Measurements from ENCODE around the gene BPIFB3. TPM values are rescaled to one million over a fixed set of nuclear protein-coding genes. Genes with fewer than 3 reads are reported as not detected.

Gene BPIFB3, protein sequence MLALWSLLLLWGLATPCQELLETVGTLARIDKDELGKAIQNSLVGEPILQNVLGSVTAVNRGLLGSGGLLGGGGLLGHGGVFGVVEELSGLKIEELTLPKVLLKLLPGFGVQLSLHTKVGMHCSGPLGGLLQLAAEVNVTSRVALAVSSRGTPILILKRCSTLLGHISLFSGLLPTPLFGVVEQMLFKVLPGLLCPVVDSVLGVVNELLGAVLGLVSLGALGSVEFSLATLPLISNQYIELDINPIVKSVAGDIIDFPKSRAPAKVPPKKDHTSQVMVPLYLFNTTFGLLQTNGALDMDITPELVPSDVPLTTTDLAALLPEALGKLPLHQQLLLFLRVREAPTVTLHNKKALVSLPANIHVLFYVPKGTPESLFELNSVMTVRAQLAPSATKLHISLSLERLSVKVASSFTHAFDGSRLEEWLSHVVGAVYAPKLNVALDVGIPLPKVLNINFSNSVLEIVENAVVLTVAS
- total RNA-seq (not detected), polyA plus RNA-seq (not detected)
- long read RNA-seq, donor 1 = 0 reads
- long read RNA-seq, donor 2 = 0 reads
- long read RNA-seq, donor 3 = 0 reads

DNA sequence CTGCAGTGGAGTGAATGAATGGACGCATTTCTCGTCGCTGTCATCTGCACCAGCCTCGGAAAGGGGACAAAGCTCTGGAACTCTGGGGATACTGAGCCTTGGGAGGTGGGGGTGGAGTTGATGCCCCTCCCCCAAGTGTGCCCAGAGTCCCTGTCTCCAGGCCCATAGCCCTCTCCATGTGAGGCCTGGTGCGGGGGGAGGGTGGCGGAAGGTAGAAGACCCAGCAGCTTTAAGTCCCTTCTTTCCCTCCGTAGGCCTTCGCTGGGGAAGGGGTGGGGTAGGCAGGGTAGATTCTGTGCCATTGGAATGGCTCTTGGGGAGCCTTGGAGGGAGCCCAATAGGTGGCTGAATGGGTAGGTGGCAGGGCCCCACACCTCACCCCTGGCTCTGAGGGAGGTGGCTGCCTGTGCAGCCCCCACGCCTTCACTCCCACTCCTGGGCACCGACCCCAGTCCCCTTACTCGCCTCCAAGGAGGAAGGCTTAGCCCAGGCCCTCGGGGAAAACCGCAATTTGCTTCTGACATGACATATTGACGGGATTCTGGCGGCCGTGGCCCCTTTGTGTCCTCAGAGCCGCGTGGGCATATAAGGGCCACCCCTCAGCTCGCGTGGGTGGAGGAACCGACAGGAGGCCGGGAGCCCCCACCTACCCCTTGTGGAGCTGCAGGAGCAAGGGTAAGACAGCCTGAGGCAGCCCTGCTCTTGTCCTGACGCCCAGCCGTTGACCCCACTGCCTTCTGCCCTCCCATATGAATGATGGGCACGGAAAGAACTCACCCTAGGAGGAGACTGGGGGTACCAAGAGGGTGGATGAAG, at the start of gene BPIFB3:
Gene BPIFB3, plus strand, starts transcription at position 613 of the 816 bp plus-strand sequence. CDS start 1,533 bp downstream, outside the sequence.
- ATAC-seq = no peak
- WGBS, 4 donors = 73 to 84% (median 82%) methylated on average over 19 to 25 of the region's 25 CpGs
- intact Hi-C loops (cut with DNase I) = no loop called here

DNA sequence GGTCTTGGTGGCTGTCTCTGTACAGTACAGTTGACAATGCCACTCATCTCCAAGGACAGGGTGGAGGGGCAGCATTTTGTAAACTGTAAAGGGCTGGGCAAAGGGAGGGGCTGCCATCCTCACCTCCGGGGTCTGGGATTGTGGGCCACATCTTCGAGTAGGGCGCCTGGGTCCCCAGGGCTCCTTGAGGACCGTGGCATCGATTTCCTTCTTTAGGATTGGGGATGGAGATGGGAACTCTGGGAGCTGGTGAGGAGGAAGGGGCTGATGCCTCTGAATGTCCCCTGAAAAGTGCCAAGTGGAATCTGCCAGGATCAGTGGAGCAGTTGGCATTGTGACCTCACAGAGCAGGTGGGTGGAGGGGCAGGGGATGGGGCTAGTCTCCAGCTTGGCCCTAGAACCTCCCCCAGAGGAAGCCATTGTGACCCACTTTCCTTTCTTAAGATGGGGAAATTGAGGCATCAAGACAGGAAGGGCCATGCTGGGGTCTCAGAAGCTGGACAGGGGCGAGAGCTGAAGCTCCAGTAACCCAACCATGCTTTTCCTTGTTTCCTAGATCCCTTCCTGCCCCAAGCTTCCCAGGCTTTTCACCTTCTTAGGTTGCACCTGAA, 49.5 kb upstream of the BPIFB3 start, which contains the start of gene SUN5:
Gene SUN5, minus strand, starts transcription at position 293 of the 611 bp plus-strand sequence. Its CDS starts 93 bp downstream, at position 200.
- TF ChIP-seq, protein P1, sequence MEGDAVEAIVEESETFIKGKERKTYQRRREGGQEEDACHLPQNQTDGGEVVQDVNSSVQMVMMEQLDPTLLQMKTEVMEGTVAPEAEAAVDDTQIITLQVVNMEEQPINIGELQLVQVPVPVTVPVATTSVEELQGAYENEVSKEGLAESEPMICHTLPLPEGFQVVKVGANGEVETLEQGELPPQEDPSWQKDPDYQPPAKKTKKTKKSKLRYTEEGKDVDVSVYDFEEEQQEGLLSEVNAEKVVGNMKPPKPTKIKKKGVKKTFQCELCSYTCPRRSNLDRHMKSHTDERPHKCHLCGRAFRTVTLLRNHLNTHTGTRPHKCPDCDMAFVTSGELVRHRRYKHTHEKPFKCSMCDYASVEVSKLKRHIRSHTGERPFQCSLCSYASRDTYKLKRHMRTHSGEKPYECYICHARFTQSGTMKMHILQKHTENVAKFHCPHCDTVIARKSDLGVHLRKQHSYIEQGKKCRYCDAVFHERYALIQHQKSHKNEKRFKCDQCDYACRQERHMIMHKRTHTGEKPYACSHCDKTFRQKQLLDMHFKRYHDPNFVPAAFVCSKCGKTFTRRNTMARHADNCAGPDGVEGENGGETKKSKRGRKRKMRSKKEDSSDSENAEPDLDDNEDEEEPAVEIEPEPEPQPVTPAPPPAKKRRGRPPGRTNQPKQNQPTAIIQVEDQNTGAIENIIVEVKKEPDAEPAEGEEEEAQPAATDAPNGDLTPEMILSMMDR (IDR thresholded peaks at IDR 0.05) = no peak
- no peak for TF ChIP-seq POLR2A (IDR thresholded peaks at IDR 0.05)
- H3K27me3 ChIP-seq = no peaks in the 10 kb centered on the region
- H3K4me1 ChIP-seq = no peaks in the 10 kb centered on the region
- no peak within 1 kb of the TSS for H3K27ac ChIP-seq
- no peak within 1 kb of the TSS for H3K4me3 ChIP-seq
- 81 to 90% (median 85%) methylated on average over 6 of the region's 6 CpGs for WGBS, 4 donors
- ATAC-seq (no peak), DNase-seq (no peak)
- peaks cover 0 to 8% (median 0%) of the 10 kb centered on the region in 12 donors for H3K9me3 ChIP-seq
- intact Hi-C loops (cut with DNase I) = no loop called here
- no peaks in the 10 kb centered on the region for H3K36me3 ChIP-seq

More for the DNA sequence above, at the start of gene BPIFB3:
- Histone ChIP-seq H3K9me3 (no peaks in the 10 kb centered on the region), H3K27ac (no peak within 1 kb of the TSS), H3K27me3 (peaks cover 0 to 3% (median 0%) of the 10 kb centered on the region in 9 donors), H3K36me3 (no peaks in the 10 kb centered on the region), H3K4me1 (no peaks in the 10 kb centered on the region), H3K4me3 (no peak within 1 kb of the TSS)
- no peak for DNase-seq
- no peak for TF ChIP-seq POLR2A (IDR thresholded peaks at IDR 0.05)
- TF ChIP-seq, protein P1 (IDR thresholded peaks at IDR 0.05) = no peak

DNA sequence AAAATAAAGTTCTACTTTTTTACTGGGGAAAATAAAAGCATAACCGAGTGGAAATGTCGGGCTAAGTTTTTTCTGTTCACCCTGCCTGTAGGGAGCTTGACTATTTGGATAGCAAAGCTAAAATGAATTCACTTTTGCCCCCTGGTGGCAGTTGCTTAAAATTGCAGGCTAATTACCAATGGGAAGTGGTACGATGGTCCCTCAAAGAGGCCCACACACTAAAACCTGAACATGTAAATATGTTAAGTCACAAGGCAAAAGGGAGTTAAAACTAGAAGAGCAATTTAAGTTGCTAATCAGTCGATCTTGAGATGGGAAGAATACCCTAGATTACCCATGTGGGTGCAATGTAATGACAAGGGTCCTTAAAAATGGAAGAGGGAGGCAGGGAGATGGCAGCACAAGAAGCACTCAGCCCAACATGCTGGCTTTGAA, 48.6 kb upstream of the BPIFB3 start:
- Histone ChIP-seq H3K27me3 (no peaks in the 10 kb centered on the region), H3K36me3 (no peaks in the 10 kb centered on the region), H3K4me3 (no peak overlapping the region), H3K4me1 (no peaks in the 10 kb centered on the region), H3K27ac (no peak overlapping the region), H3K9me3 (peaks cover 0 to 8% (median 0%) of the 10 kb centered on the region in 12 donors)
- intact Hi-C loops (cut with DNase I) = no loop called here
- ATAC-seq (no peak), DNase-seq (no peak)
- TF ChIP-seq, protein P1 (IDR thresholded peaks at IDR 0.05) = peak in 7 of 12 donors; percentile 13 to 55 (median 22)
- TF ChIP-seq POLR2A (IDR thresholded peaks at IDR 0.05) = no peak
- WGBS, 4 donors = 51 to 58% (median 54%) methylated on average over 4 of the region's 4 CpGs

Data from heart left ventricle (tissue), 16 donors.